NCI-H524 treated with DMSO at 0.1 percent for 48 hours (cell line): ENCODE data around the gene APBB2.
"Not testable (repeated sequence)": the region's sequence is repeated elsewhere in the genome, so short reads cannot be mapped to it uniquely, and the experiment has no call there.

Experiments used
- DNase-seq: peaks from one replicate; lab custom pipeline; 2025; lab: John Stamatoyannopoulos, UW

APBB2 gene

DNA sequence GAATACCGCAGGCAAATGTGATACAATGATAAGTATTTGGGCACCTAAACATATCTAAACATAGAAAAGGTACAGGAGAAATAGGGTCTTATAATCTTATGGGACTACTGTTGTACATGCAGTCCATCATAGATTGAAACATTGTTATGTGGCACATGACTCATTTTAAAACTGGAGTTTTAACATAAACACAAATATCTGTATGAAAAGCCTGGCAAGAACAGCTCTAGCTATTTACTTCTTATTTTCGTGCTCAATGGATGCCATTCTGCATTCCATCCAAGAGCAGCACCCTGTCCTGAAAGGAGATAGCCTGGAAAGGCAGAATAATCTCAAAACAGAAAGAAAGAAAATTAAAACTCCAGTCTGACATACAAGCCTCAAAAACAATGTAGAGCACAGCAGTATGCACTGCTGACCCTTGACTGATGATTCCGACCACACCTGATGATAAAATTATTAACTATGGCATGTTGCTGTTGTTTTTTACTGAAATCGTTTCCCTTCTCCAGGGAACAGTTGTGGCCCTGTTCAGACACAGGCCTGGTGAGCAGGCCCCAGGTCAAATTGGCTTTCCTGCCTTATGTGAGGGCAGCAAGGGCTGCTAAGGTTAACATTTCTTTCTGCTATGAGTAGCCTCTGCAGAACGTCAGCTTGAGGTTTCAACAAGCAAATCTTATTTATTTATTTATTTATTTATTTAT is 152.7 kb downstream of the APBB2 start:
- DNase-seq, result no peak

DNA sequence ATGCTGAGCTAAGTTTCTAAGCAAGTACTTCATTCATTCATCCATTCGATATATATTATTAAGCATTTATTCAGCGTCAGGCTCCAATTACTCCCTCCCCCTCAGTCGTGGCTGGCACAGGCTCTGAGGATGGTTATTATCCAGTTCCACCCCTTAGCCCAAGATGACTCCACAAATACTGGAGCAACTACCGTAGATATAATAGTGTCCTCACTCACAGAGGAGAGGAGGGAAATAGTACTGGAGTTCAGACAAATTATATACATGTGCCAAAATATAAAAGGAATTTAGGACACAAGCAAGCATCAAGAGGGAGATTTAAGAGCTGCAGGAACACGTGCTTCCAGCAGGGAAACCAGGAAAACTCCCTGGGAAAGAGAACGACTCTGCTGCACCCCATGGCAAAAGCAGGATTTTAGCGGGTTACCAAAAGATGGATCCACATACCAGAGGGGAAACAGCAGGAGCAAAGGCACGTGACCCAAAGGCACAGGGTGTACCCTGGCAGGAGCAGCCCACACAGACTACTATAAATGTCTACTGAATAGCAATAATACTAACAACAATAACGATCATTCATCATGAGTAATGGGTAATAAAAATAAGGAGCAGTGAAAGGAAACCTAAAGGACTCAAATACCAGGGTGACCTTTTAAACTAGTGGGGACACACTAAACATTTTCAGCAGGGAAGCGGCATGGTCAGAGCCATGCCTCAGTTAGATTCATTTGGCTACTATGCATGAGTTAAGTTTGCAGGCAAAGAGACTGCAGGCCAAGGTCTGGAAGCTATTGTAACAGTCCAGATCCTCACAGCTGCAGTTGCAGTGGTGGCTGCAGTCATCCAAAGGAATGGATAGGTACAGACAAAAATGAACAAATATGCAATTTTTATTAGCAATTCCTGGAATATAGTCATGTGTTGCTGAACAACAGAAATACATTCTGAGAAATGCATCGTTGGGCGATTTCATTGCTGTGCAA is 153.7 kb downstream of the APBB2 start:
- DNase-seq, result no peak

- DNase-seq, result not testable (repeated sequence)
Observed at GRCh38 chr4:41059411-41059810, 154.9 kb downstream of the APBB2 start.

DNA sequence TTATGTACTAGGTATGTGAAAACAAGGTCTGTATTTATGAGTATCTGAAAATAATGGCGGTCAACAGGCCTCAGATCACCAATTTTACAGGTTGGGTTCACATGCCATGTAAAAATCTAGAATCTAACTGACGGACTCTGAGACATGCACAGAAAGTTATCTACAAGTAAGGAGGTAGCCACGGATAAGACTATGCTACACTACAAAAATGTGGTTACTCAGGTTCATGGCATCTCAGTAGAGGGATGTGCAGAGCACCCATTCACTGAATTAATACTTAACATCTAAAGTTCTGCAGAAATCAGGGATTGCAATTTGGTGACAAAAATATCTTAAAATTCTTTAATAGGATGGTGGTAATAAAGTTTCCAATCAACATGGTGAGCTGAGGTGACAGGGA is 155.9 kb downstream of the APBB2 start:
- no peak for DNase-seq

DNA sequence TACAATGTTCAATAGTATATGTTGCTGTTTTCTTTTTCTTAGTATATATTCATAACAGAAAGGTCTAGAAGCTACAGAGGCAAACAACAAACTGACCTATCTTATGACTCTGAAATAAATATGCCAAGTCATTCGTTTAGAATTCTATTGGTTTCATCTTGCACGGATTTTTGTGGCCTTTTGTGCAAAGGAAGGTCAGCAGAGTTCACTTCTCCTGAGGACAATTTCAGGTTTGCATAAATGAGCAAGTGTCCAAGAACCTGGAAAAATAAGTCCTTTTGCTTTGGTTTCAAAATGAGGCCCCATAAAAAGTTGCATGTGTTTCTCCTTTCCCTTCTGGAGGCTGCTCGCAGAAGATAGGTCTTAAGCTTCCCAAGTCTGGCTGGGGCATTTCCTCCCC is 156.9 kb downstream of the APBB2 start:
- DNase-seq, result no peak

GRCh38 chr4:41052287-41052686 is 162.1 kb downstream of the APBB2 start:
- DNase-seq, result no peak

- no peak for DNase-seq
Observed at GRCh38 chr4:41050880-41051775, 163.2 kb downstream of the APBB2 start.

DNA sequence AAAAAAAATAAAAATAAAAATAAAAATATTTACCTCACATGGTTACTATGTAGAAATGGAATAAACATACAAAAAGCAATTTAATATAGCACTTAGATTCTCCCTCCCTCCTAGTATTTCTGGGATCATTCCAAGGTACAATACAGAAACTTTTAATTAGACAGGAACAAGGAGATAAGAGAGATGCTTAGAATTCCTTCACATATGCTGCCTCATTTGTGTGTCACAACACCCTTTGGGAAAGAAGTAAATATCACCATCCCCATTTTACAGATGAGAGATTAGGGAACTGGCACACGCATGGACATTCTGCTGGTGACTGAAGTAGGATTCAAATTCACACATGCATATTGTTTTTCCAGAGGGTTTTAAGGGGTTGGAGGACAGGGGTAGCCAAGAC is 164.2 kb downstream of the APBB2 start:
- DNase-seq, result no peak

GRCh38 chr4:41049176-41049575 is 165.2 kb downstream of the APBB2 start:
- not testable (repeated sequence) for DNase-seq

DNA sequence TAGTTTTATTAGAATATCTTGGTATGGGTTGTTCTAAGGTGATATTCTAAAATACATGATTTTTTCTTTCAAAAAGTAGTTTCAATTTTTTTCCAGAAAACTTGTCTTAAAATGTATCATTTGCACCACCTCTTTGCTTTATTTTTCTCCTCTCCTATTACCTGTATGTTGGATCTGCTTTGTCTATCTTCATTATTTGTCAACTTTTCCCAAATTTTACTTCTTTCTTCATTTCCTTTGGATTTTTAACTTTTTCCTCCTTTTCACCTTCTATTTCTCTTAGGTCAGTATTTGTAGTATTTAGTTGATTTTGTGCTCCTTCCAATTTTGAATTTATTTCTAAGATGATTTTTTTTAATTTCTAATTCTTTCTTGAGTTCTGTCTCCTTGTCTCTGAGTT is 169.6 kb downstream of the APBB2 start:
- DNase-seq, result no peak

GRCh38 chr4:41044165-41044564 is 170.2 kb downstream of the APBB2 start:
- no peak for DNase-seq

DNA sequence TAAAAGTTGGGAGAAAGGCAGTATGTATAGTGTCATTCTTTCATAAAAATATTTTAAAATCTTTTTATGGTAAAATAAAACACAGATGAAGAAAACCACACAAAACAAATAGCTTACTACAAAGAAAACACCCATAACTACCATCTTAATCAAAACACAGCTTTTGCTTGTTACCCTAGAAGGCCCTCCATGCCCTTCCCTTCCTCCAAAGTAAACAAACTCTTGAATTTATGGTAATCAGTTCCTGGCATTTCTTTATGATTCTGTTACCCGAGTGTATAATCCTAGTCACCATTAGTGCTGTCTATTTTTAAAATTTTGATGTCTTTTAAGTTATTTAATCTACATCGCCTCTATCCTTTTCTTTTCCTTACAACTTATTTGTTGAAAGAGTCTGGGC is 170.9 kb downstream of the APBB2 start:
- DNase-seq, result no peak

DNA sequence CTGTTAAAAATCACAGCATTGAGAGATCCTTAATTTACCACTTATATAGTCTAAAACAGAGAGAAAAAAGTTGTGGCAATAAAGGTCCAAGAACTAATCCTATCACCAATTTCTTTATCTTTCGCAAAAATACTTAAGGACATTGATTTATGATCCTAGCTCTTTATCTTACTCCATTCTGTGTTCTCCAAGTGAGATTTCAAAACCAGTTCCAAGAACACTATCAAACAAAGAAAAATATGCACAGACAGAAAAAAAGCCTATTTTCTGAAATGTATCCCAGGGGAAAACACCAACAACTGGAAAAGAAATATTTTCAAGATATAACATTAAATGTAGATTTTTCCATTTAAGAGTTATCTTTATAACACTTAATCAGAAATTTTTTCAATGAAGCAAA is 172.8 kb downstream of the APBB2 start:
- no peak for DNase-seq

GRCh38 chr4:41039317-41039716 is 175.0 kb downstream of the APBB2 start:
- no peak for DNase-seq

- DNase-seq, result no peak
Observed at GRCh38 chr4:41038304-41038703, 176.0 kb downstream of the APBB2 start.

- no peak for DNase-seq
Observed at GRCh38 chr4:41029098-41029497, 185.2 kb downstream of the APBB2 start.

DNA sequence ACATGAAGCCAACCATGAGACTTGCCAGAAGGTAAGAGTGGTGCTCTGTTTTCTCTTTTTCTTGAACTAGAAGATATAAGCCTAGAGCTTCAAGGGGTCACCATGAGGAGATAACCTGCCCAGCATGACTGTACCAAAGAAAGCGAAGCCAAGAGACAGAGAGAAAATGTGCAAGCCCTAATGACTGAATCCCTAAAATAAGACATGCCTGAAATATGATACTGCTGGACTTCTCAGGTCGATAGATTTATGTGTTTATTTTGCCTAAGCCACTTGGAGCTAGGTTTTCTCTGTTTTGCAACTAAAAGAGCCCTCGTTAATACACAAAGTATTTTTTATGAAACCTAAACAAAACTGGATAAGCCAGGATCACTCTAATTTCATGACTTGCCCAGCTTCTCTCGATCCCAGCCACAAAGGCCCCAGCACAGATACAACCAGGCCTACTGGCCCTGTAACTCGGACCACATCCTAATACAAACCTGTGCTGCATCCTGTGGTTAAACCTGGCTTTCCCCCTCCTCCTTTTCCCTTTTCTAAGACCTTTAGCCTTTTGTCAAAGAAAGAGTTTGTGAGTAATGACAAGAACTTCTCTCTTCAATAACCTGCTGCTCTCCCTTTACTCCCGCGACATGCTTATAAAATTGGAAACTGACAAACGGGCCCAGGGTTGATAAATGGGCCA is 185.8 kb downstream of the APBB2 start:
- DNase-seq, result no peak

- no peak for DNase-seq
Observed at GRCh38 chr4:41026971-41027370, 187.4 kb downstream of the APBB2 start.

DNA sequence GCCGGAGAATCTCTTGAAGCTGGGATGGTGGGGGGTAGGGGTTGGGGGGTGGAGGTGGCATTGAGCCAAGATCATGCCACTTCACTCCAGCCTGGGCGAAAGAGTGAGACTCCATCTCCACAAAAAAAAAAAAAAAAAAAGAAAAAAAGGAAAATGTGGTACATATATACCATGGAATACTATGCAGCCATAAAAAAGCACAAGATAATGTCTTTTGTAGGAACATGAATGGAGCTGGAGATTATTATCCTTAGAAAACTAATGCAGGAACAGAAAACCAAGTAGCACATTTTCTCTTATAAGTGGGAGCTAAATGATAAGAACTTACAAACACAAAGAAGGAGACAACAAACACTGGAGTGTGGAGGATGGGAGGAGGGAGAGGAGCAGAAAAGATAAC is 188.5 kb downstream of the APBB2 start:
- DNase-seq, result no peak

- no peak for DNase-seq
Observed at GRCh38 chr4:41024556-41025491, 189.5 kb downstream of the APBB2 start.
